PC-3 (cell line): ENCODE results near the gene MED12L. TPM values are rescaled to one million over a fixed set of nuclear protein-coding genes. Genes with fewer than 3 reads are reported as not detected.

Experiments
- ATAC-seq: fragments of 200-7000 bp; cut with Tn5 transposase; 2 replicates; pipeline ENCODE4 v1.9.1; 2020; ENCODE audit warnings: mild to moderate bottlenecking, moderate library complexity
- BruUV-seq: library from RNA; stranded (reverse); fragments of 400-500 nt; replicated peaks from 2 replicates; lab custom pipeline; 2021; lab: Mats Ljungman, UMichigan
- CTCF ChIA-PET: fragments of 300-600 bp; sonication (Branson Sonifier 250); formaldehyde crosslinking; loops from one replicate; lab custom pipeline; 2022; ENCODE audit warnings: antibody characterized with exemption; lab: Charles Lee
- POLR2A ChIA-PET: fragments of 300-600 bp; sonication (Branson Sonifier 250); formaldehyde crosslinking; loops from one replicate; lab custom pipeline; 2022; ENCODE audit warnings: antibody characterized with exemption; ENCODE audit not compliant: unreplicated experiment; lab: Charles Lee
- DNase-seq: peaks from one replicate; pipeline ENCODE4 v3.0.0-alpha.2; 2015
- H2AFZ ChIP-seq: fragments of 300-600 bp; sonication (generic); 2 replicates; pipeline ENCODE4 v1.6.0; 2016; ENCODE audit warnings: antibody characterized with exemption, low read length
- H3F3A ChIP-seq: fragments of 300-600 bp; sonication (generic); one replicate; pipeline ENCODE4 v1.6.0; 2017; ENCODE audit warnings: antibody characterized with exemption, low read length, control low read depth, mild to moderate bottlenecking; ENCODE audit not compliant: unreplicated experiment
- H3K27ac ChIP-seq: fragments of 300-600 bp; sonication (generic); 2 replicates; pipeline ENCODE4 v1.5.1; 2016; ENCODE audit warnings: mild to moderate bottlenecking, low read length
- H3K27me3 ChIP-seq: fragments of 300-600 bp; sonication (generic); 2 replicates; pipeline ENCODE4 v1.6.1; 2016; ENCODE audit warnings: low read length, mixed read lengths
- H3K36me3 ChIP-seq: fragments of 300-600 bp; sonication (generic); 2 replicates; pipeline ENCODE4 v1.6.1; 2016; ENCODE audit warnings: low read depth, mixed run types, low read length, mixed read lengths
- H3K4me1 ChIP-seq: fragments of 300-600 bp; sonication (generic); 2 replicates; pipeline ENCODE4 v1.5.1; 2016; ENCODE audit warnings: low read length; ENCODE audit not compliant: insufficient read depth
- H3K4me2 ChIP-seq: fragments of 300-600 bp; sonication (generic); 2 replicates; pipeline ENCODE4 v1.6.0; 2016; ENCODE audit warnings: low read length
- H3K4me3 ChIP-seq: fragments of 300-600 bp; sonication (generic); 2 replicates; pipeline ENCODE4 v1.5.1; 2016; ENCODE audit warnings: mild to moderate bottlenecking, low read length, mixed read lengths
- H3K79me2 ChIP-seq: fragments of 300-600 bp; sonication (generic); 2 replicates; pipeline ENCODE4 v1.6.1; 2017; ENCODE audit warnings: low read length, mixed read lengths
- H3K9ac ChIP-seq: fragments of 300-600 bp; sonication (generic); 2 replicates; pipeline ENCODE4 v1.6.0; 2016; ENCODE audit warnings: mild to moderate bottlenecking, low read length
- H3K9me2 ChIP-seq: fragments of 300-600 bp; sonication (generic); replicated peaks from 2 replicates; pipeline ENCODE4 v1.6.1; 2016; ENCODE audit warnings: mixed run types, low read length, mixed read lengths
- H3K9me3 ChIP-seq: fragments of 300-600 bp; sonication (generic); 2 replicates; pipeline ENCODE4 v1.6.1; 2016; ENCODE audit warnings: low read length, mixed read lengths
- H4K20me1 ChIP-seq: fragments of 300-600 bp; sonication (generic); 2 replicates; pipeline ENCODE4 v1.6.1; 2016; ENCODE audit warnings: low read length, mixed read lengths
- CTCF ChIP-seq: fragments of 300-600 bp; sonication (generic); conservative IDR thresholded peaks from 2 replicates; pipeline ENCODE4 v1.5.1; 2017; ENCODE audit warnings: antibody characterized with exemption, low read depth, mild to moderate bottlenecking, low read length
- EZH2 ChIP-seq: fragments of 300-600 bp; sonication (generic); IDR thresholded peaks from one replicate; pipeline ENCODE4 v1.6.1; 2017; ENCODE audit warnings: antibody characterized with exemption, mild to moderate bottlenecking, low read length; ENCODE audit not compliant: unreplicated experiment
- EZH2phosphoT487 ChIP-seq: fragments of 300-600 bp; sonication (generic); IDR thresholded peaks from 2 replicates; pipeline ENCODE4 v1.6.1; 2018; ENCODE audit warnings: mild to moderate bottlenecking, antibody characterized with exemption, low read length, borderline replicate concordance
- intact Hi-C: fragments of 100-400 bp; cut with micrococcal nuclease; formaldehyde crosslinking; loops from 2 replicates; pipeline ENCODE4 v1.9.0; 2023
- total RNA-seq: library from RNA; depleted of rRNA; stranded (reverse); fragments of >200 nt; gene quantifications from 2 replicates; pipeline ENCODE4 v1.2.3, GENCODE V29; 2014

MED12L gene
- total RNA-seq, 1 experiment from 2014 or later = 0.55 TPM

GRCh38 chr3:151415289-151415688 lies 329.8 kb downstream of the MED12L start:
- Histone ChIP-seq H3K9ac (no peak overlapping the region), H3K4me2 (no peak overlapping the region), H2AFZ (no peak overlapping the region), H3K79me2 (no peaks in the 10 kb centered on the region), H3F3A (no peaks in the 10 kb centered on the region), H3K4me1 (peaks cover 12% of the 10 kb centered on the region), H3K9me3 (no peaks in the 10 kb centered on the region), H4K20me1 (no peaks in the 10 kb centered on the region), H3K4me3 (no peak overlapping the region), H3K9me2 (no peaks in the 10 kb centered on the region), H3K27ac (no peak overlapping the region), H3K36me3 (no peaks in the 10 kb centered on the region), H3K27me3 (no peaks in the 10 kb centered on the region)
- no peak for TF ChIP-seq EZH2phosphoT487
- TF ChIP-seq EZH2 = no peak
- no peak for TF ChIP-seq CTCF
- intact Hi-C loops = no loop called here
- no peak for DNase-seq
- ChIA-PET POLR2A (no interaction called here), CTCF (no interaction called here)
- BruUV-seq = no TSS peak
- no peak for ATAC-seq

GRCh38 chr3:151419806-151420205 lies 334.3 kb downstream of the MED12L start:
- no peak overlapping the region for H3K9ac ChIP-seq
- intact Hi-C loops = loop anchor here (10.0 kb wide), 1 partner anchor 255 kb away; no protein-coding TSS in a partner anchor

More at GRCh38 chr3:151419806-151420205, 334.3 kb downstream of the MED12L start:
- H3K9me2 ChIP-seq = no peaks in the 10 kb centered on the region
- no peak overlapping the region for H3K27ac ChIP-seq
- no peaks in the 10 kb centered on the region for H4K20me1 ChIP-seq
- no peak overlapping the region for H2AFZ ChIP-seq
- TF ChIP-seq EZH2phosphoT487 = no peak
- no peak for TF ChIP-seq CTCF
- no peak for TF ChIP-seq EZH2
- BruUV-seq = no TSS peak
- ATAC-seq (no peak), DNase-seq (no peak)
- H3K4me2 ChIP-seq = no peak overlapping the region
- no peaks in the 10 kb centered on the region for H3F3A ChIP-seq
- no peaks in the 10 kb centered on the region for H3K9me3 ChIP-seq
- peaks cover 4% of the 10 kb centered on the region for H3K4me1 ChIP-seq
- ChIA-PET CTCF (no interaction called here), POLR2A (no interaction called here)
- H3K36me3 ChIP-seq = no peaks in the 10 kb centered on the region
- H3K27me3 ChIP-seq = no peaks in the 10 kb centered on the region
- H3K4me3 ChIP-seq = no peak overlapping the region
- no peaks in the 10 kb centered on the region for H3K79me2 ChIP-seq
